GM10266 (cell line): Measurements from ENCODE around the gene PTPN14.

Experiments used
- DNase-seq: peaks from one replicate; pipeline ENCODE4 v3.0.0; 2012; ENCODE audit errors: extremely low spot score
- TF ChIP-seq, protein P1 (sequence below): IDR thresholded peaks from 2 replicates; pipeline ENCODE4 v1.5.1; 2012; ENCODE audit warnings: mild to moderate bottlenecking, low read depth; ENCODE audit not compliant: control insufficient read depth, insufficient read depth; ENCODE audit errors: missing control alignments

PTPN14 gene

DNA sequence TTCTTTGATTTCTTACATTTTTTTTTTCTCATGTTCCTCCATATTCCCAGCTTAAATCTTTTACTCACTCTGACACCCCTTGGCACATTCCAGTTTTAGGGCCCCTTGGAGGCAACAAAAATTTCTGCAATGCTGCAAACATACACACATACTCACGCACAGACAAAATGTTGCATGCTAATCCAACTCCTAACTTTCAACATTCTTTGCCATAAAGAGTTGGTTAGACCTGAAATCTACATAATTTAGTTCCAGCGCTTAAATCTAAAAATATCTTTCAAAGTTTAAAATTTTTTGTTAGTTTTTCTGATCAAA, 103.9 kb downstream of the PTPN14 start:
- no peak for DNase-seq
- TF ChIP-seq, protein P1, sequence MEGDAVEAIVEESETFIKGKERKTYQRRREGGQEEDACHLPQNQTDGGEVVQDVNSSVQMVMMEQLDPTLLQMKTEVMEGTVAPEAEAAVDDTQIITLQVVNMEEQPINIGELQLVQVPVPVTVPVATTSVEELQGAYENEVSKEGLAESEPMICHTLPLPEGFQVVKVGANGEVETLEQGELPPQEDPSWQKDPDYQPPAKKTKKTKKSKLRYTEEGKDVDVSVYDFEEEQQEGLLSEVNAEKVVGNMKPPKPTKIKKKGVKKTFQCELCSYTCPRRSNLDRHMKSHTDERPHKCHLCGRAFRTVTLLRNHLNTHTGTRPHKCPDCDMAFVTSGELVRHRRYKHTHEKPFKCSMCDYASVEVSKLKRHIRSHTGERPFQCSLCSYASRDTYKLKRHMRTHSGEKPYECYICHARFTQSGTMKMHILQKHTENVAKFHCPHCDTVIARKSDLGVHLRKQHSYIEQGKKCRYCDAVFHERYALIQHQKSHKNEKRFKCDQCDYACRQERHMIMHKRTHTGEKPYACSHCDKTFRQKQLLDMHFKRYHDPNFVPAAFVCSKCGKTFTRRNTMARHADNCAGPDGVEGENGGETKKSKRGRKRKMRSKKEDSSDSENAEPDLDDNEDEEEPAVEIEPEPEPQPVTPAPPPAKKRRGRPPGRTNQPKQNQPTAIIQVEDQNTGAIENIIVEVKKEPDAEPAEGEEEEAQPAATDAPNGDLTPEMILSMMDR, result no peak

DNA sequence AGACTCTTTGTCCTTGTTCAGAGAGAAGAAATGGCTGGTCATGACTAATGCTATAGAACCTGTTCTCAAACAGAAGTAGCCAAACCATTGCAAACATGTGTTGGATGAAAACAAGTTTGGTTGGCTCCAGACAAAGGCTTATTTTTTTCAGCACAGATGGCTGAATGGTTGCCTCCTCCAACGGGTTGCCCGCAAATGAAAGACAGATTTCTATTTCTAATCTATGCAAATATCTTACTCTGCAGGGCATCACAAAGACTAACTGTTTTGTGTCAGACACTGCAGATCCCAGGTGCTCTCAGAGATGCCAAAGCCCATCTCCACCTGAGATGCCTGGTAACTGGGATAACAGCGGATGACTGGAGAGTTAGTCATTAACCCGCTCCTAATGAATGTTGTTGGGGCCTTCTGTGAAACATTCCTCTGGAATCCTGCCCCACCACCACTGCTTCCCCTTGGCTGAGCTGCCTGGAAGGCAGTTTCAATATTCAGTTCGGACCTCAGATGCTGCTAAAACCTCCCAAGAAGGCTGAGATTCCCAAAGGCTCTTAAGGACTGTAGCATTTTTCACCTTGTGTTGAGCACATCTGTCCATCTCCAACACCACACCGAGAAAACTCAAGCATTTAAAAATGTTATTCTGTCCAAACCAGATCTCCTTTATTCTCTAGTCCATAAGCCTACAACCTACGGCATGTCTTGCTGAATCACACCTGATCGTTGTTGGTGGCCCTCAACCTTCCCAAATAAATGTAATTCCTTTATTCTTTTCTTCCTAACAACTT, 104.4 kb downstream of the PTPN14 start:
- no peak for DNase-seq
- TF ChIP-seq, protein P1, result no peak

DNA sequence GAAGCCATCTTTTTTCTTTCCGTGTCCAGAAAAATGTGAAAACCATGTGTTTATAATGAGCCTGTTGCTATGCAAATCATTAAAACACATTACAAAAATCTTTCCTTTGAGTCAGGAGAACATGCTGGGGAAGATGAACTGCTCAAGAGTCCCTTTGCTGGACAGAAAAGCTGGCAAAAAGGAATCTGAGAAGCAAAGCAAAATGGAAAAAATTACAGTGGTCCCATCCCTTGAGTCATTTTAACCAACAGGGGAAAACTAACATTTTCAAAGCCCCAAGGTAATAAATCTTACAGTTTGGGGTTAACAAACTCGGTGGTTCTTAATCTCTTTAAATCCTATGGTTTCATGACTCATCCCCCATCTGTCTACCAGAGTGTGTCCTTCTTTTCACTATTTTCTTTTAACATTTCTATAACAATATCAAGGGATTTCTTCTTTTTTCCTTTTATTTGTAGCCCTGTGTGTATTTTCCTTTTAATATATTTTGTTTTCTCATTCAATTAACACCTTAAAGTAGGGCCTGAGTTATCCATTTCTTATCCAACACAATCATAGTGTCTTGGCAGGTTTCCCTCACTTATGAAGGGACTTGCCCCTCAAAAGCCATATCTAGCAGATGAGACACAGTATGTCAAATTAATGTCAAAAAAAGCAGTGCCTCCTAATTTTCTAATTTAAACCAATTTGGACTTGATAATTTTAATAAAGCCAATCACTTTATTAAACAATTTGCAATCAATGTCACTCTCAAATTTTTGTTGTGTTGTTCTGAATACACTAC, 105.4 kb downstream of the PTPN14 start:
- TF ChIP-seq, protein P1, result no peak
- DNase-seq, result no peak

DNA sequence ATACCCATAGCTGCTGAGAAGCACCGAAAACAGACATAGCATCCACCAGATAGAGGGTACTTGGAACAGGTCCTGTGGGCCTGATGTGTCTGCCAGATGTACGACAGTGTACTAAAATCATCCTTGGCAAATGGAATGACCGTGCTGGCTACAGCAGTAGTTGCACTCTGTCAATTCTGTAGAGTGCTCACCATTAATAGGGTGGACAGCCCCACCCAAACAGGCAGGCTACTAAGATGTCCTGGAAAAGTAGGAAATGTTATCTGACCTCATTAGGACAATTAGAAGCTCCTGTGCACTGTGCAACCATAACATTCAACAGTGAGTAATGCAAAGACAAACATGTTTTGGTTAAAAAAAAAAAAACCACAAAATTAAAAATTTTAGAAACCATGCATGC, 106.2 kb downstream of the PTPN14 start:
- TF ChIP-seq, protein P1, result no peak

DNA sequence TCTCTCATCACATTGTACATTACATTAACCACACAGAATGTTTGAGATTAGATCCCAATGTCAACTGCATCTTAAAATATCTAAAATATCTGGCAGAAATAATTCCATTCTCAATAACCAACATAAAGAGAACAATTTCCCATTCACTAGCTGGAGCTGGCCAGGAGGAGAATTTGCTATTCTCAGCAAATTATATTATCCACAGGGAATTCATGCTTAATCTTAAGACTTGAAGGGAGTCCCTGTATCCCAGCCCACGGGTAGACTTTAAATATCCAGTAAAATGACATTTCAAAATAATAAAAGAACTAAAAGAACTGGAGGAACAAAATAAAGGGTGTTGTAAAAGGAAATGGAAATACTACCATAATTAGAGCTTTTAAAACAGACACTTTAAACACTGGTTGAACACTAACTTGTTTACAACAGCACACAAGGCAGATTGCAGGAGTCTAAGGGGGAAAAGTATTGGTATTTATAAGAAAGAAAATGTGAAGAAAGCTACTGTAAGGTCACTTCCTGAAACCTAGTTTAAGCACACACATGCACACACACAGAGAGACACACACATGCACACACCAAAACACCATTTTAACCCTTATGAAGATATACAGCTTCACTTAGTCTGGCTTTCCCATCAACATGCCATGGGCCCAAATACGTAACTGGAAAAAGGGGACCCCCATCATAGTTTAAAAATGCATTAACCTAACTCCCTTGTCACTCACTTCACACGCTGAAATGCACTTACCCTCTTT, 107.0 kb downstream of the PTPN14 start:
- TF ChIP-seq, protein P1, result no peak
- no peak for DNase-seq

More for the DNA sequence above, 106.2 kb downstream of the PTPN14 start:
- no peak for DNase-seq

DNA sequence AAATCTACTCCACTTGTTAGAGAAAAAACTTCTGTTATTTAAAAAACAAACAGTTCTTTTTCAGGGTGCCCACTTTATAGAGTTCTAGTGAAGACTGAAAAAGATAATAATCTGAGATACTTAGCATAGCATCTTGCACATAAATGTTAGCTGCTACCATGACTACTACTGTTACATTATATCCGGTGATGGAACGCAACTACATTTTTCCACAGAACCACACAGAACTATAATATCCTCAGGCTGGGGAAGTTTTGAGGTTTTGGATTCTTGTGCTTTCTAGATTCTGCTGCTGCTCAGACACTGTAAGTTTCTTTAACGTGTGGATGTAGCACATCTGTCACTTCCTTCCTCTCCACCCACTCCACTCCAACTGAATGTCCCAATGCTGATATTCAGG, 110.3 kb downstream of the PTPN14 start:
- DNase-seq, result no peak
- TF ChIP-seq, protein P1, result no peak
